WTC11 (cell line): Measurements from ENCODE around the gene SULF2. TPM values are rescaled to one million over a fixed set of nuclear protein-coding genes. Genes with fewer than 3 reads are reported as not detected.

Source experiments
- ATAC-seq: fragments of 200-7000 bp; cut with Tn5 transposase; 2 replicates; pipeline ENCODE4 v1.10.0; 2021; ENCODE audit warnings: mild to moderate bottlenecking, moderate library complexity
- CTCF ChIA-PET: fragments of 300-600 bp; sonication (Branson Sonifier 250); formaldehyde crosslinking; loops from one replicate; lab custom pipeline; 2021; ENCODE audit warnings: antibody characterized with exemption; lab: Charles Lee
- POLR2A ChIA-PET: fragments of 350-600 bp; sonication (Branson Sonifier 250); formaldehyde crosslinking; loops from one replicate; lab custom pipeline; 2021; ENCODE audit warnings: antibody characterized with exemption; lab: Charles Lee
- DNase-seq: peaks from one replicate; pipeline ENCODE4 v3.0.0; 2021; ENCODE audit warnings: low spot score
- H3K27ac Mint-ChIP-seq: 2 replicates; pipeline ENCODE4 v1.8.0; 2021; ENCODE audit warnings: mixed read lengths
- H3K27me3 Mint-ChIP-seq: 2 replicates; pipeline ENCODE4 v1.8.0; 2021; ENCODE audit warnings: low read depth, mild to moderate bottlenecking, moderate library complexity, mixed read lengths
- H3K36me3 Mint-ChIP-seq: 2 replicates; pipeline ENCODE4 v1.8.0; 2021; ENCODE audit warnings: mixed read lengths
- H3K4me1 Mint-ChIP-seq: 2 replicates; pipeline ENCODE4 v1.8.0; 2022; ENCODE audit warnings: mixed read lengths
- H3K4me3 Mint-ChIP-seq: 2 replicates; pipeline ENCODE4 v1.8.0; 2021; ENCODE audit warnings: mild to moderate bottlenecking, moderate library complexity, mixed read lengths
- H3K9me3 Mint-ChIP-seq: 2 replicates; pipeline ENCODE4 v1.8.0; 2021; ENCODE audit warnings: mixed read lengths
- ARID4B ChIP-seq: sonication (generic); formaldehyde crosslinking; IDR thresholded peaks from 2 replicates; pipeline ENCODE4 v1.8.0; 2023; ENCODE audit warnings: missing genetic modification reagents, mild to moderate bottlenecking, borderline replicate concordance
- CREB1 ChIP-seq: sonication (generic); formaldehyde crosslinking; IDR thresholded peaks from 2 replicates; pipeline ENCODE4 v1.8.0; 2023; ENCODE audit warnings: mild to moderate bottlenecking, missing genetic modification reagents
- CREM ChIP-seq: sonication (generic); formaldehyde crosslinking; IDR thresholded peaks from 2 replicates; pipeline ENCODE4 v1.8.1; 2022; ENCODE audit warnings: mild to moderate bottlenecking, missing genetic modification reagents, moderate library complexity
- ELF4 ChIP-seq: sonication (generic); formaldehyde crosslinking; IDR thresholded peaks from 2 replicates; pipeline ENCODE4 v1.8.1; 2022; ENCODE audit warnings: low read depth, mild to moderate bottlenecking, moderate library complexity, missing genetic modification reagents
- GABPB1 ChIP-seq: sonication (generic); formaldehyde crosslinking; IDR thresholded peaks from 2 replicates; pipeline ENCODE4 v1.8.1; 2023; ENCODE audit warnings: mild to moderate bottlenecking, missing genetic modification reagents
- GRHL2 ChIP-seq: fragments of 250-450 bp; sonication (Bioruptor Pico); IDR thresholded peaks from 2 replicates; pipeline ENCODE4 v1.8.0; 2022; ENCODE audit warnings: mild to moderate bottlenecking, moderate library complexity; ENCODE audit not compliant: insufficient replicate concordance, severe bottlenecking
- HMGA2 ChIP-seq: fragments of 250-450 bp; sonication (Bioruptor Pico); IDR thresholded peaks from 2 replicates; pipeline ENCODE4 v1.4.0; 2021; ENCODE audit warnings: mild to moderate bottlenecking, moderate library complexity
- MXD4 ChIP-seq: fragments of 250-450 bp; sonication (Bioruptor Pico); IDR thresholded peaks from 2 replicates; pipeline ENCODE4 v1.8.0; 2021; ENCODE audit warnings: mild to moderate bottlenecking, moderate library complexity, borderline replicate concordance
- NR3C1 ChIP-seq: sonication (generic); formaldehyde crosslinking; conservative IDR thresholded peaks from 2 replicates; pipeline ENCODE4 v1.8.1; 2023; ENCODE audit warnings: low read depth, mild to moderate bottlenecking, missing genetic modification reagents
- SP1 ChIP-seq: sonication (generic); formaldehyde crosslinking; conservative IDR thresholded peaks from 2 replicates; pipeline ENCODE4 v1.8.1; 2022; ENCODE audit warnings: missing genetic modification reagents
- ZNF232 ChIP-seq: sonication (generic); formaldehyde crosslinking; IDR thresholded peaks from 2 replicates; pipeline ENCODE4 v1.8.0; 2022; ENCODE audit warnings: mild to moderate bottlenecking, missing genetic modification reagents
- ZNF281 ChIP-seq: sonication (generic); formaldehyde crosslinking; IDR thresholded peaks from 2 replicates; pipeline ENCODE4 v1.8.0; 2023; ENCODE audit warnings: mild to moderate bottlenecking, missing genetic modification reagents
- ZNF416 ChIP-seq: fragments of 250-450 bp; sonication (Bioruptor Pico); IDR thresholded peaks from 2 replicates; pipeline ENCODE4 v1.9.0; 2021; ENCODE audit warnings: mild to moderate bottlenecking, inconsistent platforms
- ZSCAN18 ChIP-seq: fragments of 250-450 bp; sonication (Bioruptor Pico); IDR thresholded peaks from 2 replicates; pipeline ENCODE4 v2.1.2; 2022; ENCODE audit warnings: mild to moderate bottlenecking, moderate library complexity
- total RNA-seq: library from RNA; stranded (reverse); gene quantifications from 3 replicates; pipeline ENCODE4 v1.2.3, GENCODE V29; 2021
- TF ChIP-seq, protein P1 (sequence below): sonication (generic); formaldehyde crosslinking; IDR thresholded peaks from 2 replicates; pipeline ENCODE4 v1.8.0; 2022; ENCODE audit warnings: missing genetic modification reagents
- TF ChIP-seq, protein P2 (sequence below): sonication (generic); formaldehyde crosslinking; IDR thresholded peaks from 2 replicates; pipeline ENCODE4 v1.8.1; 2023; ENCODE audit warnings: mild to moderate bottlenecking, moderate library complexity, missing genetic modification reagents

Gene SULF2
- total RNA-seq, 1 experiment from 2014 or later: 36.0 TPM

GRCh38 chr20:47672166-47672565, 113.1 kb downstream of the SULF2 start:
- H3K4me1 Mint-ChIP-seq: peaks cover 14% of the 10 kb centered on the region
- TF ChIP-seq ZNF281: no peak
- no peak for TF ChIP-seq CREM (CRISPR knock-in tag)
- CTCF ChIA-PET: interaction anchor here (1.3 to 2.2 kb wide), 2 partner anchors 9 to 114 kb away, joined by 5 to 10 read pairs; no protein-coding TSS in a partner anchor
- ATAC-seq: no peak
- POLR2A ChIA-PET: no interaction called here
- H3K27ac Mint-ChIP-seq: no peak overlapping the region
- DNase-seq: no peak
- H3K4me3 Mint-ChIP-seq: no peak overlapping the region
- H3K27me3 Mint-ChIP-seq: no peaks in the 10 kb centered on the region
- H3K9me3 Mint-ChIP-seq: no peaks in the 10 kb centered on the region
- H3K36me3 Mint-ChIP-seq: no peaks in the 10 kb centered on the region

GRCh38 chr20:47670913-47671312, 114.4 kb downstream of the SULF2 start:
- H3K4me1 Mint-ChIP-seq: peaks cover 10% of the 10 kb centered on the region
- TF ChIP-seq ARID4B (CRISPR knock-in tag) (no peak), GRHL2 (no peak), ZNF416 (CRISPR knock-in tag) (no peak)
- H3K27me3 Mint-ChIP-seq: no peaks in the 10 kb centered on the region
- no peaks in the 10 kb centered on the region for H3K9me3 Mint-ChIP-seq
- H3K27ac Mint-ChIP-seq: no peak overlapping the region
- no peaks in the 10 kb centered on the region for H3K36me3 Mint-ChIP-seq
- H3K4me3 Mint-ChIP-seq: no peak overlapping the region
- DNase-seq (no peak), ATAC-seq (no peak)
- ChIA-PET CTCF (interaction anchor here (1.3 to 2.2 kb wide), 2 partner anchors 8 to 115 kb away, joined by 5 to 10 read pairs; no protein-coding TSS in a partner anchor), POLR2A (no interaction called here)

DNA sequence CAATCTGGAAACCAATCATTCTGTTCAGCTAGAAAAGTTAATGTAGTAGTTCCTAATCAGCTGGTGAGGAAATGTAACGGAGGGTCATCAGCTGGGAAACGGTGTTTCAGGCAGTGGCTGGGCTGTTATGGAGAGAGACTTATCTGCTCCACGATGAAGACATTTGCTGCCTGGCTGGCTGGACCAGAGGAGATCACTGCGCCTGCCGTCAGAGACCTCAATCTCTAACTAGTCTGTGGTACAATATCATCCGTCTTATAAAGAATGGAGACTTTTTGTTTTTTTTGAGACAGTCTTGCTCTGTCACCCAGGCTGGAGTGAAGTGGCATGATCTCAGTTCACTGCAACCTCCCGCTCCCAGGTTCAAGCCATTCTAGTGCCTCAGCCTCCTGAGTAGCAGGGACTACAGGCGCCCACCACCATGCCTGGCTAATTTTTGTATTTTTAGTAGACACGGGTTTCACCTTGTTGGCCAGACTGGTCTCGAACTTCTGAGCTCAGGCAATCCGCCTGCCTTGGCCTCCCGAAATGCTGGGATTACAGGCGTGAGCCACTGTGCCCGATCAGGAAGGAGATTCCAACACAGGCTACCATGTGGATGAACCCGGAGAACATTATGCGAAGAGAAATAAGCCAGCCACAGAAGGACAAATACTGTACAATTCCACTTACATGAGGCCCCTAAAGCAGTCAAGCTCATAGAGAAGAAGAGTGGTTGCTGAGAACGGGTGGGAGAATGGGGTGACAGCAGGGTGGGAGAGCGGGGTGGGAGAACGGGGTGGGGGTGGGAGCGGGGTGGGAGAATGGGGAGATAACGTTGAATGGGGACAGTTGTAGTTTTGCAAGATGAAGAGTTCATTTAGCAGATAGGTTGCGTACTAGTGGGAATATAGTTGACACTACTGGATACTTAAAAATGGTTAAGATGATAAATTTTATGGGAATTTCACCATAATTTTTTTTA, 115.1 kb downstream of the SULF2 start:
- Mint-ChIP-seq H3K27me3 (no peaks in the 10 kb centered on the region), H3K4me1 (peaks cover 13% of the 10 kb centered on the region; the same call in 1 of the 2 replicates), H3K27ac (0 out of 2 replicates have a peak overlapping the region, but pooled peaks have one; percentile 26), H3K4me3 (no peak overlapping the region), H3K36me3 (no peaks in the 10 kb centered on the region), H3K9me3 (no peaks in the 10 kb centered on the region)
- CTCF ChIA-PET: interaction anchor here (0.8 kb wide), 1 partner anchor 950 kb away, joined by 3 read pairs; no protein-coding TSS in a partner anchor
- DNase-seq (no peak), ATAC-seq (no peak)
- POLR2A ChIA-PET: no interaction called here
- TF ChIP-seq CREB1 (CRISPR knock-in tag) (no peak), ZSCAN18 (CRISPR knock-in tag) (no peak), ZNF232 (no peak), NR3C1 (CRISPR knock-in tag) (no peak), GABPB1 (CRISPR knock-in tag) (no peak), SP1 (CRISPR knock-in tag) (no peak), MXD4 (CRISPR knock-in tag) (no peak), ELF4 (CRISPR knock-in tag) (no peak), HMGA2 (CRISPR knock-in tag) (no peak)
- TF ChIP-seq, protein P1, sequence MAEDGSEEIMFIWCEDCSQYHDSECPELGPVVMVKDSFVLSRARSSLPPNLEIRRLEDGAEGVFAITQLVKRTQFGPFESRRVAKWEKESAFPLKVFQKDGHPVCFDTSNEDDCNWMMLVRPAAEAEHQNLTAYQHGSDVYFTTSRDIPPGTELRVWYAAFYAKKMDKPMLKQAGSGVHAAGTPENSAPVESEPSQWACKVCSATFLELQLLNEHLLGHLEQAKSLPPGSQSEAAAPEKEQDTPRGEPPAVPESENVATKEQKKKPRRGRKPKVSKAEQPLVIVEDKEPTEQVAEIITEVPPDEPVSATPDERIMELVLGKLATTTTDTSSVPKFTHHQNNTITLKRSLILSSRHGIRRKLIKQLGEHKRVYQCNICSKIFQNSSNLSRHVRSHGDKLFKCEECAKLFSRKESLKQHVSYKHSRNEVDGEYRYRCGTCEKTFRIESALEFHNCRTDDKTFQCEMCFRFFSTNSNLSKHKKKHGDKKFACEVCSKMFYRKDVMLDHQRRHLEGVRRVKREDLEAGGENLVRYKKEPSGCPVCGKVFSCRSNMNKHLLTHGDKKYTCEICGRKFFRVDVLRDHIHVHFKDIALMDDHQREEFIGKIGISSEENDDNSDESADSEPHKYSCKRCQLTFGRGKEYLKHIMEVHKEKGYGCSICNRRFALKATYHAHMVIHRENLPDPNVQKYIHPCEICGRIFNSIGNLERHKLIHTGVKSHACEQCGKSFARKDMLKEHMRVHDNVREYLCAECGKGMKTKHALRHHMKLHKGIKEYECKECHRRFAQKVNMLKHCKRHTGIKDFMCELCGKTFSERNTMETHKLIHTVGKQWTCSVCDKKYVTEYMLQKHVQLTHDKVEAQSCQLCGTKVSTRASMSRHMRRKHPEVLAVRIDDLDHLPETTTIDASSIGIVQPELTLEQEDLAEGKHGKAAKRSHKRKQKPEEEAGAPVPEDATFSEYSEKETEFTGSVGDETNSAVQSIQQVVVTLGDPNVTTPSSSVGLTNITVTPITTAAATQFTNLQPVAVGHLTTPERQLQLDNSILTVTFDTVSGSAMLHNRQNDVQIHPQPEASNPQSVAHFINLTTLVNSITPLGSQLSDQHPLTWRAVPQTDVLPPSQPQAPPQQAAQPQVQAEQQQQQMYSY (CRISPR knock-in tag): no peak
- TF ChIP-seq, protein P2, sequence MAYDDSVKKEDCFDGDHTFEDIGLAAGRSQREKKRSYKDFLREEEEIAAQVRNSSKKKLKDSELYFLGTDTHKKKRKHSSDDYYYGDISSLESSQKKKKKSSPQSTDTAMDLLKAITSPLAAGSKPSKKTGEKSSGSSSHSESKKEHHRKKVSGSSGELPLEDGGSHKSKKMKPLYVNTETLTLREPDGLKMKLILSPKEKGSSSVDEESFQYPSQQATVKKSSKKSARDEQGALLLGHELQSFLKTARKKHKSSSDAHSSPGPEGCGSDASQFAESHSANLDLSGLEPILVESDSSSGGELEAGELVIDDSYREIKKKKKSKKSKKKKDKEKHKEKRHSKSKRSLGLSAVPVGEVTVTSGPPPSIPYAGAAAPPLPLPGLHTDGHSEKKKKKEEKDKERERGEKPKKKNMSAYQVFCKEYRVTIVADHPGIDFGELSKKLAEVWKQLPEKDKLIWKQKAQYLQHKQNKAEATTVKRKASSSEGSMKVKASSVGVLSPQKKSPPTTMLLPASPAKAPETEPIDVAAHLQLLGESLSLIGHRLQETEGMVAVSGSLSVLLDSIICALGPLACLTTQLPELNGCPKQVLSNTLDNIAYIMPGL: no peak
